GM12872 (cell line): Measurements from ENCODE around the gene MTMR12.

Source experiments
- TF ChIP-seq, protein P1 (sequence below): IDR thresholded peaks from 3 replicates; pipeline ENCODE4 v1.5.1; 2011; ENCODE audit warnings: low read depth, mild to moderate bottlenecking, low read length, moderate library complexity; ENCODE audit not compliant: insufficient read depth

Gene MTMR12

GRCh38 chr5:32231929-32232328, 80.8 kb downstream of the MTMR12 start:
- TF ChIP-seq, protein P1, sequence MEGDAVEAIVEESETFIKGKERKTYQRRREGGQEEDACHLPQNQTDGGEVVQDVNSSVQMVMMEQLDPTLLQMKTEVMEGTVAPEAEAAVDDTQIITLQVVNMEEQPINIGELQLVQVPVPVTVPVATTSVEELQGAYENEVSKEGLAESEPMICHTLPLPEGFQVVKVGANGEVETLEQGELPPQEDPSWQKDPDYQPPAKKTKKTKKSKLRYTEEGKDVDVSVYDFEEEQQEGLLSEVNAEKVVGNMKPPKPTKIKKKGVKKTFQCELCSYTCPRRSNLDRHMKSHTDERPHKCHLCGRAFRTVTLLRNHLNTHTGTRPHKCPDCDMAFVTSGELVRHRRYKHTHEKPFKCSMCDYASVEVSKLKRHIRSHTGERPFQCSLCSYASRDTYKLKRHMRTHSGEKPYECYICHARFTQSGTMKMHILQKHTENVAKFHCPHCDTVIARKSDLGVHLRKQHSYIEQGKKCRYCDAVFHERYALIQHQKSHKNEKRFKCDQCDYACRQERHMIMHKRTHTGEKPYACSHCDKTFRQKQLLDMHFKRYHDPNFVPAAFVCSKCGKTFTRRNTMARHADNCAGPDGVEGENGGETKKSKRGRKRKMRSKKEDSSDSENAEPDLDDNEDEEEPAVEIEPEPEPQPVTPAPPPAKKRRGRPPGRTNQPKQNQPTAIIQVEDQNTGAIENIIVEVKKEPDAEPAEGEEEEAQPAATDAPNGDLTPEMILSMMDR: no peak

GRCh38 chr5:32231241-32231640, 81.5 kb downstream of the MTMR12 start:
- TF ChIP-seq, protein P1: no peak

DNA sequence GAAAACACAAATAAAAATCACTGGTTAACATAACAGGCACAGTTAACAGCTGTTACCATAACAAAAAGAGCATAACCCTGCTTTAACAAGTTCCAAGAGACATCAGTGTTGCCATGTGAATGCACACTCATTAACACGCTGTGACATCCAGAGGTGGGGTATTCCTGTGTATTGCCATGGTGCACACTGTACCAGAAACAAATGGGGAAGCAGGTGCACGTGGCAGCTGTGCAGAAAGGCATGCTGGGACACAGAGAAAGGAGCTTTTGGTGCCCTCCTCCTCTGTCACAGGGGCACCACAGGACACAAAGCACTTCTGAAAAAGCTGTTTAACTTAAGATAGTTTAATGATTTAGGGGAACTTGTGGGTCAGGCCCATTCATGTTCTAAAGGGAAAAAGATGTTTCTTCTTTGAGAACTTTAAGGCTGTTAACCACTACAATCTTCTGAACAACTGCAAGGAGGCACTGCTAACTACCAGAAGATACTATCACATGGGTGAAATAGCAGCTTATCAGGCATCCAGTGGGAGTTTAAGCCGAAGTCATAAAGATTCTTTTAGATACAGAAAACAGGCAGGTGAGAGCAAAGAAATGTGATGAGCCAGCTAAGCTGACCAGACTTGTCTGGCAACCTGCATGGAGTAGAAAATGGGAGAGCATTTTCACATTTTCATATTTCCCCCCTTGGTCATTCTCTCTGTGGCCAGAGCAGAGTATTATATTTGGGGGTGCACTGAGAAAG, 82.2 kb downstream of the MTMR12 start:
- TF ChIP-seq, protein P1: no peak

GRCh38 chr5:32229586-32229985, 83.2 kb downstream of the MTMR12 start:
- TF ChIP-seq, protein P1: no peak

- TF ChIP-seq, protein P1: no peak
Measured at GRCh38 chr5:32228816-32229215, 83.9 kb downstream of the MTMR12 start.

DNA sequence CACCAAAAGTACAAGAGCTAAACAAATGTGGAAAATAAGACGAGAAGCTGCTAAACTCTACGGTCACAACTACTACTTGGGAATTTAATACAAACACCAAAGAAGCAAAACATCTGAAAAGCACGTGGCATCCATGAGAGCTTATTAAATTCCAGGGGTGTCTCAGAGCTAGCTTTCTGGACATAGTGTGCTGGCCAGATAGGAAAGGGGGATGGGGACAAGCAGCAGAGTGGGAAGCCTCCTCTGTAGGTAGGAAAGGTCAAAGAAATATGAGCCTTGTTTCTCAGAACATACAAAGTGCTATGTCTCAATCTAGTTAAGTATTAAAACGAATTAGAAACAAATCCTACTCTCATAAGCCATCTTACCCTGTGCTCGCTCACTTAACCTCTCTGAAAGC, 87.3 kb downstream of the MTMR12 start:
- TF ChIP-seq, protein P1: no peak

DNA sequence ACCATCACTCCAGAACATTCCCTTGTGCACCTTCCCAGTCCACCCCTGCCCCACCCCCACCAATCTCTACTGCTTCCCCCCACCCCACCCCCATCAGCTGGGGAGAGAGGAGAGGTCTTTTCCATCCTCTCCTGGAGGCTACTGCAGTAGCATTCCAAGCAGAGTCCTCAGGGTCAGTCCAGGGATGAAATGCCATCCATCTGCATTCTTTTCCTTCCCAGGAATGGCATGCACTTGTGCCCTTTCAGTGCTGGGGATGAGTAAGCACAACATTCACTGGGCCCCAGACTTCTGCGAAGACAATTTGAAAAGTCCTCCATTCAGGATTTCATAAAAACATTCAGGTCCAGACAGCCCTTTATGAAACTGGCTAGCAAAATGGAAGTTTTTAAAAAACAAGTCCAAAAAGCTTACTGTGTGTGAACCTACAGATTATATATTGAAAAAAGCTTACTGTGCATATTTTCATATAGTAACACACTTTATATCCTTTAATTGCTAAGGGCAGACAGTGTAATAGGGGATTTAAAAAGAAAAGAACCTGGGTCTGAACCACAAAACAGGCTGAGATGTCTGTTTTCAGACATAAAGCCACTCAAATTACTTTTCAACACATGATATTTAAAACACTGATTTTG, 88.6 kb downstream of the MTMR12 start:
- TF ChIP-seq, protein P1: no peak
